ENCODE results near the gene GTF3C2.
"Not testable (repeated sequence)": the region's sequence is repeated elsewhere in the genome, so short reads cannot be mapped to it uniquely, and the experiment has no call there.

Gene GTF3C2

GRCh38 chr2:27370816-27371620, 14.5 kb upstream of the GTF3C2 start:
- no peak for DNase-seq (ENCODE audit: low spot score)

DNA sequence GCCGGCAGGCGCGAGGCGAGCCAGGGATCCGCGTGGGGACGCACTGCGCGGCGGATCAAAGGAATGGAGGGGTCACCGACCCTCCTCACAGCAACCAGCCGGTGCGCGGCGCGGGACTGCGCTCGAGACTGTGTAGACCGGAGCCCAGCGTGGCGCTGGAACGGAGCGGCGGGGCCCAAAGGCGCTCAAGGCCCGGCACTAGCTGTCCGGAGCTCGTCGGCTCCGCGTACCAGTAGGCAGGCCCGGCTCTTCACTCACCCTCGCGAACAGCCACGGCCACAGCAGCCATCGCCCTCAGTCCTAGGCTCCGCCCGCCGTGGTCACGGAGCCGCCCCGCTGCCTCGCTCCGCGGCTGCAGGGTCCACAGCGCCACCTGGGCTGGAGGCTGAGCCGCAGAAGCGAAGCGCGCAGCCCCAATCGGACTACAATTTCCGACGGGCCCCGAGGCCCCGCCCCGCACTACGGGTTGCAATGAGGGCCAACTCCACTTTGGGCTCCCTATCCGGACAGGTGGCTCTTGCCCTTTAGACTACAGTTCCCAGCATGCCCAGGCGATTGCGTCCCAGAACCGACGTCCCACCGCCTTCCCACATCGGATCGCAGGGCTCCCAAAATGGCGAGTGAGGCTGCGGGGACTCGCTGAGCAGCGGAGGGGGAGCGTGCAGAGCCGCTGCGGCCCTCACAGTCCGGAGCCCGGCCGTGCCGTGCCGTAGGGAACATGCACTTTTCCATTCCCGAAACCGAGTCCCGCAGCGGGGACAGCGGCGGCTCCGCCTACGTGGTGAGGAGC, 13.7 kb upstream of the GTF3C2 start, which contains the start of the genes EIF2B4 and SNX17:
TSS of gene EIF2B4 (minus strand) at position 313 of the 790 bp plus-strand sequence. CDS start at position 289, 24 bp downstream.
TSS of gene SNX17 (plus strand) at position 591 of the 790 bp plus-strand sequence. CDS start at position 719, 128 bp downstream.
- DNase-seq (ENCODE audit: low spot score), result peak; percentile 100

- no peak for DNase-seq (ENCODE audit: low spot score)
Observed at GRCh38 chr2:27369471-27370025, 13.0 kb upstream of the GTF3C2 start.

GRCh38 chr2:27363933-27364332, 7.4 kb upstream of the GTF3C2 start:
- DNase-seq (ENCODE audit: low spot score), result no peak

DNA sequence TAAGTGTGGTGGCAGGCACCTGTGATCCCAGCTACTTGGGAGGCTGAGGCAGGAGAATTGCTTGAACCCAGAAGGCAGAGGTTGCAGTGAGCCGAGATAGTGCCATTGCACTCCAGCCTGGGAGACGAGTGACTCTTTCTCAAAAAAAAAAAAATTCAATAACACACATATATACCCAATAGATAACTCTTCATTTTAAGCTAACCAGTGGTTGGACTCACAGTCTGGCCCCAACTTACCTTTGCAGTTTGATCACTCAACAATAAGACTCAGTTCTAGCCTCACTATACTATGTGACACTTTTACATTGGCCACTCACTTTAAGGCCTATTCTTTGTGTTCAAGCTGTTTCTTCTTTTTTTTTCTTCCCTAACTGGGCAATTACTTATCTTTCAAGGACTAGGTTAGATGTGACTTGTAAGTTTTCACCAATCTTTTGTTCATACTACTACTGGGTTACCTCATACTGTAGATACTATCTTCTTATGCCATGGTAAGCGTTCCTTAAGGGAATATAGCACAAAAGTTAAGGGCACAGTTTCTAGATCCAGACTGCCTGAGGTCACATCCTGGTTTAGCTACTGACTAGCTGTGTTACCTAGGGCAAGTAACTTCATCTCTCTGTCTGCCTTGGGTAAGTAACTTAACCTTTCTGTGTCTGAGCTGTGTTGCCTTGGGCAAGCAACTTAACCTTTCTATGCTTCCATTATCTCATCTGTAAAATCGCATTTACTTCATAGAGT, 6.3 kb upstream of the GTF3C2 start:
- DNase-seq (ENCODE audit: low spot score), result no peak

DNA sequence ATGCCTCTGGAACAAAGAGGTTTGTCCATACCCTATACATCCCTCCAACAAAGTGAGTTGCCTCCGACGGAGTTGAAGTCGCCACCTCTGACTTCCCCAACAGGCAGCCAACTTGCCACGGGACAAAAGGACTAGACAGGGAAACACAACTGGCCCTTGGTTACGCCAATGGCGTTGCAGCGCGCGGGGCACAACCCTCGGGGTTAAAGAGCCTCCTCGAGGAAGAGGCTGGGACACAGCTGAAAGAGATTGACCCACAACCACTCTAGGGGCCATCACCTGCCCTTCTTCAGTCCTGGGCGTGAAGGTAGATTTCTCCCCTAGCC, 545 bp downstream of the GTF3C2 start:
- peak; percentile 67 for DNase-seq (ENCODE audit: low spot score)

DNA sequence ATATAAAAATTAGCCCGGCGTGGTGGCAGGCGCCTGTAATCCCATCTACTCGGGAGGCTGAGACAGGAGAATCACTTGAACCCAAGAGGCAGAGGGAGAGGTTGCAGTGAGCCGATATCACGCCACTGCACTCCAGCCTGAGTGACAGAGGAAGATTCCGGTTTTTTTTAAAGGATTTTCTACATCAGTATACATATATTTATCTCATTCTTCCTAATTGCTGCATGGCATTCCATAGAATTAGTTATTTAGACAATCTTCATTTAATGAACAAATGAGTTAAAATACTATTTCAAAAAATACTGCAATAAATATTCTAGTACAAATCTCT, 2.0 kb downstream of the GTF3C2 start:
- no peak for DNase-seq (ENCODE audit: low spot score)

DNA sequence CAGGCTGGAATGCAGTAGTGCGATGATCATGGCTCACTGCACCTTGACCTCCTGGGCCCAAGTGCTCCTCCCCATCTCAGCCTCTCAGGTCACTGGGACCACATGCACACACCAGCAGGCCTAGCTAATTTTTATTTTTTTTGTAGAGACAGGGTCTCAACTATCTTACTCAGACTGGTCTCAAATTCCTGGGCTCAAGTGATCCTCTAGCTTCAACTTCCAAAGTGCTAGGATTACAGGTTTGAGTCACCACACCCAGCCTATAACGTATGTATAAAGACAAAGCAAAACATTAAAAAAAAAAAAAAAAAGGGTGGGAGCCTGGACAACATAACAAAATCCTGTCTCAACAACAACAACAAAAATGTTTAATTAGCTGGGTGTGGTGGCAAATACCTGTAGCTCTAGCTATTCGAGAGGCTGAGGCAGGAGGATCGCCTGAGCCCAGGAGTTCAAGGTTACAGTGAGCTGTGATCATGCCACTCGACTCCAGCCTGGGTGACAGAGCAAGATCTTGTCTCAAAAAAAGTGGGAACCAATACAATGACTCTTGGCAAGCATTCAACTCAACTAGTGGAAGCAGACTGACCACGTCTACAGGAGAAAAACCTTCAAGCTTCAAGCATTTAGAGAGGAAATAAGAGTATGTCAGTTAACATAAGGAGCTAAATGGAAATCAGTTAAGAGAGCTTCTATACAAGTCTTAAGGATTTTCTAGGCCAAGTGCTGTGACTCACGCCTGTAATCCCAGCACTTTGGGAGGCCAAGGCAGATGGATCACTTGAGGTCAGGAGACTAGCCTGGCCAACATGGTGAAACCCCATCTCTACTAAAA, 2.6 kb downstream of the GTF3C2 start:
- DNase-seq (ENCODE audit: low spot score), result no peak

DNA sequence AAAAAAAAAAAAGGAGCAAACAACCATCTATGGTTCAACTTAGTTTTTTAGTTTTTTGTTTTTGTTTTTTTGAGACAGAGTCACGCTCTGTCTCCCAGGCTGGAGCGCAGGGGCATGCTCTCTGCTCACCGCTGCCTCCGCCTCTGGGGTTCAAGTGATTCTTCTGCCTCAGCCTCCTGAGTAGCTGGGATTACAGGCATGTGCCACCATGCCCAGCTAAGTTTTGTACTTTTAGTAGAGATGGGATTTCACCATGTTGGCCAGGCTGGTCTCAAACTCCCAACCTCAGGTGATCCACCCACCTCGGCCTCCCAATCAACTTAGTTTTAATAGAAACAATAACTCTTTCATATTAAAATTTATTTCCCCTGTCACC, 3.2 kb downstream of the GTF3C2 start:
- not testable (repeated sequence) for DNase-seq (ENCODE audit: low spot score)

DNA sequence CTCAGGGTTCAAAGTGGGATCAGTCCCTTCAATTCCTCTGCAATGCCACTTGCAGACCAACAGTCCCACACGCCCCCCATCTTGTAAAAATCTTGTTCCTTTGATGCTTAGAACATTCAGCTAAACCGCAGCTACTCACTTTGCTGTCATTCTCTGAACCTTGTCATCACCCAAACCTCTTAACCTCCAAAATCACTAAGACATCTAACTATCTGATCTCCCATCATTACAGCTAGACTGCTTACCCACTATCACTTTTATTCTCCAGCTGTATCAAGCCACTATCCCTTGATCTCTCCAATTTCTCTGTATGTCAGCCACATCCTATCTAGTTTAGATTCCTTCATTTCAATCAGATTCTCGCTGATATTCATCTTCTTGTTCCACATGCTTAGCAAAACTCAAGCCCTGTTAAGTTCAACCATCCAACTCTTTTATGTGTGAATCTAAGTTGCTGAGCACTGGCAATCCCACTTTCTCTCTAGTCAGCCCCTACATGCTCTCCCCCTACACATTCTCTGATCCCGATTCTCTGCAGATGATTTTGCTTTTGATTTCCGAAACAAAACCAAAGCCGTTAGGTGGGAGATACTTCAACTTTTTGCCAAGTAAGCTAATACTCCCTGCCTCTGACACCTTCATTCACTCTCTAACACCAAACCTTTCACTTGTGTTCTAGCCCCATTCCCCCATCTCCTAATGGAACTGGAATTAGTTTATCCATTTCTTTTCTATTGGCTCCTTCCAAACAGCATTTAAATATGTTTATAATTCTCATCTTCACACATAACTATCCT, 4.6 kb downstream of the GTF3C2 start:
- no peak for DNase-seq (ENCODE audit: low spot score)

GRCh38 chr2:27350106-27350693, 6.4 kb downstream of the GTF3C2 start:
- no peak for DNase-seq (ENCODE audit: low spot score)

DNA sequence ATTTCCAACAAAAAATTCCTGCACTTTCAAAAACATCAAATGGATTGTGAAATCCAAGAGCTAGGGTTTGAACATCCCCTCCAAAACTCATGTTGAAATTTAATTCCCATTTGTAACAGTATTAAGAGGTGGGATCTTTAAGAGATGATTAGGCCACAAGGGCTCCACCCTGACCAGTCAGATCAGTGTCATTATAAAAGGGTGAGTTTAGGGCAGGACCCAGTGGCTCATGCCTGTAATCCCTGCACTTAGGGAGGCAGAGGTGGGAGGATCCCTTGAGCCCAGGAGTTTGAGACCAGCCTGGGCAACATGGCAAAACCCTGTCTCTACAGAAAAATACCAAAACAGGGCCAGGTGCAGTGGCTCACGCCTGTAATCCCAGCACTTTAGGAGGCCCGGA, 8.9 kb downstream of the GTF3C2 start:
- DNase-seq (ENCODE audit: low spot score), result no peak

- DNase-seq (ENCODE audit: low spot score), result no peak
Observed at GRCh38 chr2:27336173-27336572, 20.4 kb downstream of the GTF3C2 start.

DNA sequence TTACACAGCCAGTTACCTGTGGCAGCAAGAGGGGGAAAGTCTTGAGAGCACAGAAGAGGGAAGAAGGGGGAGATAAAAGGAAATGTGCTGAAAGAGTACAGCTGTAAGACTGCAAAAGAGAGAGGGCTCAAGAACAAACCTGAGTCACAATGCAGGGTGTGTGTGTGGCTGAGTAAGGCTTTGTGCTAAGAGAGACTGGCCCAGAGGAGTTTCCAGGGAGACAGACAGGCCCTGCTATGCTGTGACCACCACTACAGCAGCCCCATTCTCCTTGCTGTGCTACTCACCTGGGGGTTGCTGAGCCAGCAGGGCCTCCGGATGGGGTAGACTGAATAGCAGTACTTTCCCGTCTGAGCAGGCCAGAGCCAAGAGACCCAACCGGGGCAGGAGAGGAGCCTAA, 21.3 kb downstream of the GTF3C2 start:
- no peak for DNase-seq (ENCODE audit: low spot score)

- DNase-seq (ENCODE audit: low spot score), result no peak
Observed at GRCh38 chr2:27324720-27325119, 31.8 kb downstream of the GTF3C2 start.

- no peak for DNase-seq (ENCODE audit: low spot score)
Observed at GRCh38 chr2:27323596-27324285, 32.8 kb downstream of the GTF3C2 start.

GRCh38 chr2:27322766-27323595, 33.6 kb downstream of the GTF3C2 start, which contains the start of gene MPV17:
Gene MPV17, minus strand, starts transcription at chr2:27323097. Its CDS starts 580 bp downstream, at chr2:27322517.
- peak; percentile 93 for DNase-seq (ENCODE audit: low spot score)

- no peak for DNase-seq (ENCODE audit: low spot score)
Observed at GRCh38 chr2:27322301-27322765, 34.2 kb downstream of the GTF3C2 start.

Data from left forelimb (tissue), 1 donor.